NCI-H2029 treated with DMSO at 0.1 percent for 48 hours (cell line): ENCODE results near the gene JUNB.
"Not testable (repeated sequence)": the region's sequence is repeated elsewhere in the genome, so short reads cannot be mapped to it uniquely, and the experiment has no call there.

Experiments used
- DNase-seq: peaks from one replicate; lab custom pipeline; 2025; lab: John Stamatoyannopoulos, UW

JUNB gene

DNA sequence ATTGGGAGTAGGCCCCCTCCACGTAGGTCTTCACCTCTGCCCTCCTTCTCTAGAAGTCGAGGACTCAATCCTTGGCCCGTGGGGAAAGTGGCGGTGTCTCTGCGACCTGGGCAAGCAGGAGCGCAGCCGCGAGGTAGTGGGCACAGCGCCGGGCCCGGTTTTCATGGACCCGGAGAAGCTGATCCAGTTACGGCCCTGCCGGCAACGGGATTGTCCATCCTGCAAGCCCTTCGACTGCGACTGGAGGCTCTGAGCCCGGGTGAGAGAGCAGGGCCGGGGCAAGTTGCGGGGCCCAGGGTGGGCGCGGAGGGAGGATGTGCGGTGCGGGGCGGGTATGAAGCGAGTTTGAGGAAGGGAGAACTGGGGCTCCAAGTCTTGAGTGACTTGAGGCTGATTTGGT, 12.8 kb downstream of the JUNB start:
- DNase-seq = no peak

DNA sequence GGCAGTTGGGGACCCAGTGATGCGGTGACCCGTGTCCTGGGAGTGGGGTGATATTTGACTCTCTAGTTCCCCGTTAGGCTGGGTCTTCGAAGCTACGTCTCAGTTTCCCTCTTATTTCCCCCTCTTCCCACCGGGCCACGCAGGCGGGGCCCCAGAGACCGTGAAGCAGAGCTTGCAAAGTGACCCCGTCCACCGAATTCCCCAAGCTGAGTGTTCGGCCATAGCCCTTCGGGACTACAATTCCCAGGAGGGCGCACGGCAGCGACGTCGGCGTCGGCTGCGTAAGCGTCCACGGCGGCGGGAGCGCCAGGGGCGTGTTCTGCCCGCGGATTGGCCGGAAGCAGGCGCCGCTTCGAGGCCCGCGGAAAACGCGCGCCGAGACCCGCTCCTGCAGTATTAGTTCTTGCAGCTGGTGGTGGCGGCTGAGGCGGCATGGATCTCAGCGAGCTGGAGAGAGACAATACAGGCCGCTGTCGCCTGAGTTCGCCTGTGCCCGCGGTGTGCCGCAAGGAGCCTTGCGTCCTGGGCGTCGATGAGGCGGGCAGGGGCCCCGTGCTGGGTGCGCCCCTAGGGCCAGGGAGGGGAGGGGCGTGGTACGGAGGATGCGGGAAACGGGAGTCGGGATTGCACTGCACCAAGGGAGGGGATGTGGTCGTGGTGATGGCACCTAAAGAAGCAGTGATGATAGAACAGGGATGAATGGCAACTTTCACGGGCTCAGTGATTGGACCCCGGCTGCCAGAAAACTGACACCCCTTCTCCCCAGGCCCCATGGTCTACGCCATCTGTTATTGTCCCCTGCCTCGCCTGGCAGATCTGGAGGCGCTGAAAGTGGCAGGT, 15.2 kb downstream of the JUNB start, which contains the start of gene RNASEH2A:
RNASEH2A (plus strand) TSS at position 343 of the 840 bp plus-strand sequence; CDS start at position 433, 90 bp downstream.
- DNase-seq = peak; percentile 47

GRCh38 chr19:12815088-12815487, 23.8 kb downstream of the JUNB start:
- DNase-seq = no peak

- DNase-seq = not testable (repeated sequence)
These were observed 25.9 kb downstream of the JUNB start for GRCh38 chr19:12817188-12817587.

DNA sequence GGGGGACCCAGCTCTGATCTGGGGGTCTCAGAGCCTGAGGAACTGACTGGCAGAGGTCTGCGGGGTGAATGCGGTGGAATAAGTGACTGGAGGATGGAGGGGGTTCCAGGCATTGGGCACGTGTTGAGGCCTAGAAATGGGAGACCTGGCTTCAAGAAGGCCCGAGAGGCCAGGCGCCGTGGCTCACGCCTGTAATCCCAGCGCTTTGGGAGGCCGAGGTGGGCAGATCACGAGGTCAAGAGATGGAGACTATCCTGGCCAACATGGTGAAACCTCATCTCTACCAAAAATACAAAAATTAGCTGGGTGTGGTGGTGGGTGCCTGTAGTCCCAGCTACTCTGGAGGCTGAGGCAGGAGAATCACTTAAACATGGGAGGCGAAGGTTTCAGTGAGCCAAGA, 26.5 kb downstream of the JUNB start:
- DNase-seq = not testable (repeated sequence)

DNA sequence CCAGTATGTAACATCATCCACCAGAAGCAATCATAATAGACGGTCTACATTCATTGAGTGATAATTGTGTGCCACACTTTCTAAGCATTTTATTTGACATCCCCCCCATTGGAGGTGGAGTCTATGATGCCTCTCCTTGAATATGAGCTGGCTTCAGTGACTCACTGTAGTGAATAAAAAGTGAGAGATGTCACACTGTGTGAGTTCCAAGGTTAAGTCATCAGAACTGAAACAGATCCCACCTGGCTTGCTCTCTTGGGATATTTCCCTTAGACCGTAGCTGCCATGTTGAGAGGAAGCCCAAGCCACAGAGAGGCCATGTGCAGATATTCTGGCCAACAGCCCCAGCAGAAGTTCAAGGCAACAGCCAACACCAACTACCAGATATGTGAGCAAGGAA, 30.5 kb downstream of the JUNB start:
- no peak for DNase-seq

DNA sequence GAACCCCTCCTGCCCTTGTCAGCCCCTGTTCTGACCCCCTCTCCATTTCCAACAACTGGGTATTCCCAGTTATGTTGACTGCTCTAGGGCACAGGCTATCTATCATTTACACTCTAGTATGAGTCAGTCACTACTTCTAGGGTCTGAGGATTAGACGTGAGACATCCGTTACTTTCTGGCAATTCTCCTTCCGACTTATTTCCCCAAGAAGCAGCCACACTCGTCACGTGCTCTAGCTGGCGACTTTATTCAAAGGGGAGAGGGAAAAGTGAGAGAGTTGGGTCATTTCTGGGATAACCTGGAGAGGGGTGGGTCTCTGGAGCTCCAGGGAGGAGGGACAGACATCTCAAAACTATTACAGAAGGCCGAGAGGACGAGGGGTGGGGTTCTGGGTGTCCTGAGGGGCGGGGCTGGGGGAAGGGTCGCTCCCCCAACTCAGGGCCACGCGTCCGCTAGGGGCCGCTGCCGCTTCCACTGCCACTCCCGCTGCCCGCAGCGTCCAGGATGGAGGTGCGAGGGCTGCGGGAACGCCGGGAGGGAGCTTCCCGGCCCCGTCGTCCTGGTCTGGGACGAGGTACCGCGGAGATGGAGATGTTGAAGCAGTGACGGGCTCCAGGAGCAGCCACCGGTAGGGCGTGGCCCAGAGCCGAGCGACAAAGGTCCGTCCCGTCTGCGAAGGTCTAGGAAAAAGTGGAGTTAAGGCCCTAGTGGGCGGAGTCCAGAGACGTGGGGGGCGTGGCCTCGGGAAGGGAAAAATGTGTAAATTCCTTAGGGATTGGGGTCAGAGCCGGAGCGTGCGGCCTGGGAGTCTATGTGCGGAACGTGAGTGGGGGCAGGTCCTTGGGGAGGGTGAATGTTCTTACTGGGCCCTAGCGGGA, 34.2 kb downstream of the JUNB start:
- no peak for DNase-seq

- peak; percentile 60 for DNase-seq
These were observed 37.2 kb downstream of the JUNB start for GRCh38 chr19:12828494-12828893.

GRCh38 chr19:12833418-12833737, 42.1 kb downstream of the JUNB start:
- no peak for DNase-seq

DNA sequence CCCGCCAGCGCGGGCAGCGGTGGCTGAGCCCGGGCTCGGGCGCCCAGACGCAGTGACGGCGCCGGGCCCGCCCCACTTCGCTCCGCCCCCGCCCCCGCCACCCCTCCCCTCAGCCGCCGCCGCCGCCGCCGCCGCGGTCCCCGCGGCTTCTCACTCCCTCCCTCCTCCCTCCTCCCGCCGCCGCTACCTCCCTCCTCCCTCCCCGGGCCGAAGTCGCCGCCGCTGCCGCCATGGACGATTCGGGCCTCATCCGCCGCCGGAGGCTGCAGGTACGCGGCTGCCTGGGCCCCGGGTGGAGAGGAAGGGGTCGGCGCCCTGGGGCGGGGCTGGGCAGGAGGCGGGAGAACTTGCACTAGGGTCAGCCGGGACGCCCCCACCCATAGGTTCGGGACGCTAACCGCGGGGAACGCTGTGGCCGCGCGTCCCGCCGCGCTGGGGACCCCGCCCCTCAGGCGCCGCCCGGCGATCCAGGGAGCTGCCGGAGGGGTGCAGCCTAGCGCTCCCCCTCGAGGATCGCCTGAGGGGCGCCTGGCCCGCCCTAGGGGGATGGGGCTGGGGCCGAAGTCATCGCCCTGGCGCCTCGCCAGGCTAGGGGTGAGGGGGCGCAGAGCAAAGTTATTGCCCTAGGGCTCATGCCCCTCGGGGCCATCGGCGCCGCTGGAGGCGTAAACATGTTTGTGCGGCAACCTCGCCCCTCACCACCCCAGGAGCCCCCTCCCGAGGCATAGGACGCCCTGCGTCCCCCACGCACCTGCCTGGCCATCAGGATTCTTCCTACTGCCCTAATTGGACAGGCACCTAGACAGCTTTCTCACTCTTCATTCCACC, 42.7 kb downstream of the JUNB start:
- DNase-seq = no peak

DNA sequence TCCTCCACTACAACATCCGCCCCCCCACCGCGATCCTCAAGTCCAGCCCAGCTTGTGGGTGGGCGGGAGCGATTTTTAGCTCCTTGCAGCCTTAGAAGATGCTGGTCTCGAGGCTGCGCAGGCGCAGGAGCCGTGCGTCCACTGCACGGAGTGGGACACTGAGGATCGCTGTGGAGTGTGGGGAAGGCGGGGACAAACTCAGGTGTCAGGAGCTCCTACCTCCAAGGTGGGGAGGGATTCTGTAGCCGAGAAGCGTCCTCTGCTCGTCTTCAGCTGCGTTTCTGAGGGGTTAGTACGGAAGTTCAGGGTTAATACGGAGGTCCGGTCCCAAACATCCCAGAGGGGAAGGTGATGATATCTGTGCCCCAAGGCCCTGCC, 43.3 kb downstream of the JUNB start, which contains the start of gene RTBDN:
RTBDN (minus strand) TSS at position 14 of the 378 bp plus-strand sequence. CDS start 4,600 bp downstream, outside the sequence.
- peak; percentile 12 for DNase-seq

DNA sequence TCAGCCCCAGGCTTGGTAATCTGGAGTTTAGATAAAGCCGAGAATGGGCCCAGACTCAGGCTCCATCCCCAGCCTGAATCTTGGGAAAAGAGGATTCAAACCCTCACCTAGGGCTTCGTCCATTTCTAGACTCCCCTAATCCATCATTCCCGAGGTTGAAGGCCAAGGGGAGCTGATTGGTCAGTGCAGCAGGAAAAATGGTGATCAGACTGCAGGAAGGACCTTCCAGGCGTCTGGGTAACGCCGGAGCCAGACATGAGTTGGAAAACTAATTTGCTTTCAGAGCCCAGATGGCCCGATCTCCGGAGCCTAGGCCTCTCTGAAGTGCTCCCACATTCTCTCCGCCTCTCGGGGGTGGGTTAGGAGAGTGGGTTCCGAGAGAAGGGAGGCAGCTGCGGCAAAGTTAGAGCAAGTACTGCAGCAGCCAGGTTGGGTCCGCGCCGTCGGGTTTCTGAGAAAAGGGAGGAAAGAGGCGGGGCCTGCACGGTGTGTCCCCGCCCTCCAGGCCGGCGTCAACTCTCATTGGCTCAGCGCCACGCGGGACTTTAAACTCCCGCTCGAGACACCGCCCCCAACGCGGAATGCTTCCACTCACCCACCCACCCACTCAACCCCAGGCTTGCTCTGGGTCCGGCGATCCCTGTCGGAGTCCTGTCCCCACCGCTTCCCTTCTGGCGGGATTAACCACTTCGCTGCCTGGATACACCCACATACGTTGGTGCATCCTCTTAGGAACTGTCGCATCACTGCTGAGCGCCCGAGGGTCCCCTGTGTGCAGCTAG, 43.9 kb downstream of the JUNB start:
- DNase-seq = peak; percentile 42

DNA sequence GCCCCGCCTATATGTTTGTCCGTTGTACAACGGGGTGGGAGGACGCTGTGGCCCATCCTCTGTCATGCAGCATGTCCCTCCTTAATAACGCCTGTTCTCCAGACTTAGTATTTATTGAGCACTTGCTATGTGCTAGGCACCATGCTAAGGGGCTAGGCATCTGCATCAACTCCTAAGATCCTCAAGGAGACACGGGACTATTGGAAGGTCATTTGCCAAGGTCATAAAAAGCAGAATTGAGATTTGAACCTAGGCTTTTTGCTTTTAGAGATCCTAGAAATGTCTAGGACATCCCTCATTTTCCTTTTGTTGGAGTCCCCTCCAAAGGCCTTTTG, 45.2 kb downstream of the JUNB start:
- no peak for DNase-seq

GRCh38 chr19:12837225-12837624, 45.9 kb downstream of the JUNB start:
- DNase-seq = no peak

GRCh38 chr19:12838182-12838885, 47.0 kb downstream of the JUNB start, which contains the start of gene MAST1:
MAST1 (plus strand) TSS chr19:12838515; CDS start chr19:12838573, 58 bp downstream.
- no peak for DNase-seq

DNA sequence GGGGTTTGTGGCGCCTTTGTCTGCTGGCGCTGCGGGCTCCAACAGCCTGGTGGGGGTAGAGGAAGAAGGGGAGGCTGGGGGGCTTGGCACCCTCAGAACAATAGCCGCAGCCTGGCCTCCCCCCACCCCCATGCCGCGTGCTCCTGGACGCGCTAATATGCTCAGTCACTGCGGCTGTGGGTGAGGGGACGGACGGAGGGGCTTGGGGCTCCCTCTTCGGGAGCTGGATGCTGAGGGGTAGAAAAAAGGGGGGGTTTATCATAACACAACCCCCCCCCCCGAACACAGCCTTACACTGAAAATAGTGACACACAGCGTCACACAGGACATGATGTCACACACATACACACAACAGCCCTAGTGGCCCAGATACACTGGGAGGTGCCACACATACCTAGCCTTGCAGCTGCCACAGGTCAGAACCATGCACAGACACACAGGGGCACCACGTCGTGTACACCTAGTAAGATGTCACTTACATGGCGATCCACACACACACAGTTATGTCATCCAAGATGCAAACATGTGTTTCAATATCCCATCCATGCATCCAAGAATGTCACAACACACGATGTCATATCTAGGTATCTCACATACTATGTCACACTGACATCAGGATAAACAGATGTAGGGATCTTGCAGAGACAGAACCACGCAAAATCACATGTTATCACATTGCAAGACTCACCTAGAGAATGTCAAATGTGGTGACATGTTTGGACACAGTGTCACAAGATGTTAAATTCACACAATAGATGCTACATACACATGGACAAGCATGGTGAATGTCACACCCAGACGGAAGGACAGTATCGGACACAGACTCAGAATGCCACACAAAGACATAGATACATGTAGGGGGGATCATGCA, 47.8 kb downstream of the JUNB start:
- DNase-seq = peak; percentile 7

- DNase-seq = peak; percentile 89
These were observed 49.1 kb downstream of the JUNB start for GRCh38 chr19:12840091-12841079.

GRCh38 chr19:12841094-12841493, 49.8 kb downstream of the JUNB start:
- DNase-seq = peak; percentile 54
